Trophoblast cell (in vitro differentiated cells and primary cell): ENCODE measurements around the gene ATP5F1C.

Experiments
- DNase-seq, 2 donors: peaks; one replicate each; pipeline ENCODE4 v3.0.0-alpha.2; 2016
- H2AFZ ChIP-seq: 2 replicates; pipeline ENCODE4 v1.6.1; 2013; ENCODE audit warnings: low read length, moderate library complexity, mild to moderate bottlenecking; ENCODE audit not compliant: insufficient read depth, poor library complexity
- H2AK5ac ChIP-seq: 2 replicates; pipeline ENCODE4 v1.6.1; 2013; ENCODE audit warnings: mild to moderate bottlenecking, low read length
- H2BK120ac ChIP-seq: 2 replicates; pipeline ENCODE4 v1.6.1; 2013; ENCODE audit warnings: low read length, mild to moderate bottlenecking, moderate library complexity; ENCODE audit not compliant: insufficient read depth, poor library complexity
- H2BK12ac ChIP-seq: 2 replicates; pipeline ENCODE4 v1.6.1; 2013; ENCODE audit warnings: mild to moderate bottlenecking, low read length, moderate library complexity
- H2BK5ac ChIP-seq: 2 replicates; pipeline ENCODE4 v1.6.1; 2013; ENCODE audit warnings: low read length, low read depth, moderate library complexity, mild to moderate bottlenecking; ENCODE audit not compliant: poor library complexity
- H3K14ac ChIP-seq: 2 replicates; pipeline ENCODE4 v1.6.1; 2013; ENCODE audit warnings: mild to moderate bottlenecking, low read length
- H3K18ac ChIP-seq: 2 replicates; pipeline ENCODE4 v1.6.1; 2013; ENCODE audit warnings: mild to moderate bottlenecking, low read length
- H3K23ac ChIP-seq: 2 replicates; pipeline ENCODE4 v1.6.1; 2013; ENCODE audit warnings: low read length
- H3K27ac ChIP-seq: 2 replicates; pipeline ENCODE4 v1.5.1; 2013; ENCODE audit warnings: low read depth, mild to moderate bottlenecking, inconsistent platforms, low read length, moderate library complexity
- H3K27me3 ChIP-seq: 2 replicates; pipeline ENCODE4 v1.6.1; 2013; ENCODE audit warnings: inconsistent platforms, mild to moderate bottlenecking, low read length, moderate library complexity; ENCODE audit not compliant: insufficient read depth
- H3K36me3 ChIP-seq, 2 experiments: 1 replicate in 1 of 2; 2 replicates in 1 of 2; pipeline ENCODE4 v1.6.1; 2013; ENCODE audit warnings: low read length in 2 of 2, mild to moderate bottlenecking in 2 of 2, moderate library complexity in 1 of 2; ENCODE audit not compliant: insufficient read depth in 2 of 2, control insufficient read depth in 1 of 2
- H3K4ac ChIP-seq: 2 replicates; pipeline ENCODE4 v1.6.1; 2013; ENCODE audit warnings: low read depth, mild to moderate bottlenecking, low read length, moderate library complexity
- H3K4me1 ChIP-seq, 2 experiments: 1 replicate in 1 of 2; 2 replicates in 1 of 2; pipeline ENCODE4 v1.6.1; 2013; ENCODE audit warnings: low read length in 2 of 2, mild to moderate bottlenecking in 2 of 2, moderate library complexity in 1 of 2; ENCODE audit not compliant: insufficient read depth in 2 of 2, control insufficient read depth in 1 of 2
- H3K4me2 ChIP-seq: 2 replicates; pipeline ENCODE4 v1.6.1; 2013; ENCODE audit warnings: inconsistent platforms, mild to moderate bottlenecking, low read length, moderate library complexity
- H3K4me3 ChIP-seq: 2 replicates; pipeline ENCODE4 v1.5.1; 2013; ENCODE audit warnings: mild to moderate bottlenecking, low read depth, low read length, inconsistent platforms
- H3K79me1 ChIP-seq: one replicate; pipeline ENCODE4 v1.6.1; 2013; ENCODE audit warnings: low read length
- H3K79me2 ChIP-seq: 2 replicates; pipeline ENCODE4 v1.6.1; 2013; ENCODE audit warnings: low read length, mild to moderate bottlenecking; ENCODE audit not compliant: control insufficient read depth, insufficient read depth, poor library complexity
- H3K9ac ChIP-seq: 2 replicates; pipeline ENCODE4 v1.6.1; 2013; ENCODE audit warnings: mild to moderate bottlenecking, low read length
- H3K9me3 ChIP-seq: 2 replicates; pipeline ENCODE4 v1.6.1; 2013; ENCODE audit warnings: low read depth, mild to moderate bottlenecking, control low read depth, inconsistent platforms, low read length; ENCODE audit not compliant: insufficient read depth
- H4K12ac ChIP-seq: 2 replicates; pipeline ENCODE4 v1.6.1; 2013; ENCODE audit warnings: low read depth, mild to moderate bottlenecking, low read length, moderate library complexity
- H4K8ac ChIP-seq: 2 replicates; pipeline ENCODE4 v1.6.1; 2013; ENCODE audit warnings: low read depth, mild to moderate bottlenecking, low read length, moderate library complexity
- H4K91ac ChIP-seq: one replicate; pipeline ENCODE4 v1.6.1; 2013; ENCODE audit warnings: low read depth, mild to moderate bottlenecking, low read length, moderate library complexity
- WGBS: extraction: QIAGEN DNeasy Blood & Tissue Kit; methylation state at CpG from one replicate; pipeline ENCODE4 v1.1.7; 2013; ENCODE audit warnings: missing lambda C conversion rate; ENCODE audit not compliant: insufficient read length, insufficient coverage; ENCODE audit errors: extremely low coverage; 5-methylcytosine and 5-hydroxymethylcytosine counted together

Gene ATP5F1C

DNA sequence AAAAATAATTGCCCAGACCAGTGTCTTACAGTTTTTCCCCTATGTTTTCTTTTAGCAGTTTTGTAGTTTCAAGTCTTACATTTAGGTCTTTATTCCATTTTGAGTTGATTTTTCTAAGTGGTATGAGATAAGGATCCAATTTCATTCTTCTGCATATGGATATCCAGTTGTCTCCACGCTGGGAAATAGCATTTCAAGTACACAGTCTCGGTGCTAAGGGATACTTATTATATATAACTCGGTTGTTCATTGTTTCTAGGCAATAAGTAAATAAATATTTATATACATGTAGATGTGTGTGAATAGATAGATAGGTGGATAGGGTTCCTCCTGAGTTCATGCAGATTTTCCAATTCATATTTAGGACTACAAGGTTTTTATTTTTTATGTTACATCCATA, 46.3 kb downstream of the ATP5F1C start:
- DNase-seq, result no peak
- Histone ChIP-seq H2BK12ac (no peak overlapping the region), H4K91ac (no peak overlapping the region), H3K23ac (no peak overlapping the region), H4K12ac (no peak overlapping the region), H2BK120ac (no peak overlapping the region), H2BK5ac (no peak overlapping the region), H3K18ac (no peak overlapping the region), H4K8ac (no peak overlapping the region), H3K4me3 (no peak overlapping the region), H3K79me1 (no peaks in the 10 kb centered on the region), H3K79me2 (no peaks in the 10 kb centered on the region), H2AFZ (no peak overlapping the region), H3K27ac (no peak overlapping the region), H3K4me2 (no peak overlapping the region), H2AK5ac (no peak overlapping the region), H3K36me3 (peaks cover 0 to 4% of the 10 kb centered on the region in 2 experiments), H3K14ac (no peak overlapping the region), H3K4me1 (peaks cover 0 to 3% of the 10 kb centered on the region in 2 experiments), H3K4ac (no peak overlapping the region), H3K27me3 (no peaks in the 10 kb centered on the region), H3K9me3 (peaks cover 1% of the 10 kb centered on the region), H3K9ac (no peak overlapping the region)
- WGBS, result no CpG with 5 or more reads among the region's 3 CpGs

- no peak overlapping the region for H2AFZ ChIP-seq
- no peak overlapping the region for H2BK5ac ChIP-seq
- H4K12ac ChIP-seq, result no peak overlapping the region
- H3K27ac ChIP-seq, result no peak overlapping the region
- H3K14ac ChIP-seq, result no peak overlapping the region
- no peak overlapping the region for H3K4me3 ChIP-seq
- no peak overlapping the region for H3K18ac ChIP-seq
- peaks cover 0 to 4% of the 10 kb centered on the region in 2 experiments for H3K36me3 ChIP-seq
- no peak overlapping the region for H2BK12ac ChIP-seq
- H3K23ac ChIP-seq, result no peak overlapping the region
- H3K4me2 ChIP-seq, result no peak overlapping the region
- H3K4me1 ChIP-seq, result peaks cover 0 to 3% of the 10 kb centered on the region in 2 experiments
- H3K9me3 ChIP-seq, result peaks cover 1% of the 10 kb centered on the region
- no peak overlapping the region for H3K9ac ChIP-seq
- no peak overlapping the region for H4K8ac ChIP-seq
- H2BK120ac ChIP-seq, result no peak overlapping the region
- H4K91ac ChIP-seq, result no peak overlapping the region
- DNase-seq, result no peak
- H3K79me2 ChIP-seq, result no peaks in the 10 kb centered on the region
- no peaks in the 10 kb centered on the region for H3K27me3 ChIP-seq
- H3K79me1 ChIP-seq, result no peaks in the 10 kb centered on the region
- no peak overlapping the region for H2AK5ac ChIP-seq
- 100% methylated on average over 1 of the region's 2 CpGs for WGBS
- no peak overlapping the region for H3K4ac ChIP-seq
Observed at GRCh38 chr10:7836571-7836970, 48.6 kb downstream of the ATP5F1C start.

DNA sequence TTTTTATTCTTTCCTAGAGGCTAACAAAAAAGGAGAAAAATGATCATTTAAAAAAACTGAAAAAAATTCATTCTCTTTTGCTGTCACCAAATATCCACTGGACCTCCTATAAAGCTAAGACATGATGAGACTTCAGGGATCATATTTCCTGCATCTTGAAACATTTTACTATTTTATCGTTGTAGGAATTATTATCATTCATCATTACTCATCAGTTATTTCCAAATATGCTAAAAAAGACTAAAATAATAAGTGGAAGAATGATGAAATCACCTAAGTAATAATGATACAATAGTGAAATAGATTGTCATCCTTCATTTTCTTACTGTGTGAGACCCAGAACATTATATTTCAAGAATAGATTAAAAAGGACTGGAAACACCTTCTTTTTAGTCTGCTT, 58.6 kb downstream of the ATP5F1C start:
- Histone ChIP-seq H4K12ac (no peak overlapping the region), H3K4me1 (no peaks in the 10 kb centered on the region), H4K8ac (no peak overlapping the region), H4K91ac (no peak overlapping the region), H3K18ac (no peak overlapping the region), H3K9me3 (no peaks in the 10 kb centered on the region), H3K9ac (no peak overlapping the region), H2BK5ac (no peak overlapping the region), H3K36me3 (peaks cover 0 to 2% of the 10 kb centered on the region in 2 experiments), H3K79me1 (no peaks in the 10 kb centered on the region), H3K4me2 (no peak overlapping the region), H3K27ac (no peak overlapping the region), H3K23ac (no peak overlapping the region), H2AFZ (no peak overlapping the region), H2BK120ac (no peak overlapping the region), H3K27me3 (no peaks in the 10 kb centered on the region), H2BK12ac (no peak overlapping the region), H3K4ac (no peak overlapping the region), H3K4me3 (no peak overlapping the region), H3K14ac (no peak overlapping the region), H3K79me2 (peaks cover 2% of the 10 kb centered on the region), H2AK5ac (no peak overlapping the region)
- WGBS, result no CpG with 5 or more reads among the region's 1 CpG
- no peak for DNase-seq

- no peak overlapping the region for H3K18ac ChIP-seq
- no peak overlapping the region for H4K8ac ChIP-seq
- WGBS, result no CpG with 5 or more reads among the region's 4 CpGs
- H3K79me2 ChIP-seq, result no peaks in the 10 kb centered on the region
- no peak overlapping the region for H3K14ac ChIP-seq
- peaks cover 3% of the 10 kb centered on the region for H3K79me1 ChIP-seq
- no peak overlapping the region for H3K4ac ChIP-seq
- H3K27me3 ChIP-seq, result no peaks in the 10 kb centered on the region
- no peak overlapping the region for H3K4me3 ChIP-seq
- no peak overlapping the region for H2BK120ac ChIP-seq
- no peak overlapping the region for H4K12ac ChIP-seq
- no peak overlapping the region for H3K9ac ChIP-seq
- no peak overlapping the region for H4K91ac ChIP-seq
- H3K9me3 ChIP-seq, result no peaks in the 10 kb centered on the region
- DNase-seq, result peak in 1 of 2 donors; percentile 12
- H2AFZ ChIP-seq, result no peak overlapping the region
- H3K4me1 ChIP-seq, result peaks cover 0 to 7% of the 10 kb centered on the region in 2 experiments
- peaks cover 0 to 1% of the 10 kb centered on the region in 2 experiments for H3K36me3 ChIP-seq
- no peak overlapping the region for H2AK5ac ChIP-seq
- H3K27ac ChIP-seq, result no peak overlapping the region
- H2BK12ac ChIP-seq, result no peak overlapping the region
- no peak overlapping the region for H3K4me2 ChIP-seq
- no peak overlapping the region for H2BK5ac ChIP-seq
- H3K23ac ChIP-seq, result no peak overlapping the region
Observed at GRCh38 chr10:7853226-7853842, 65.4 kb downstream of the ATP5F1C start.
